PFSK-1 (cell line): Measurements from ENCODE around the gene FUCA2.

ENCODE experiments used
- FOXP2 ChIP-seq: optimal IDR thresholded peaks from 2 replicates; pipeline ENCODE3; 2011; ENCODE audit warnings: borderline replicate concordance, control low read depth, inconsistent platforms; ENCODE audit not compliant: insufficient read depth; ENCODE audit errors: extremely low read length, extremely low read depth
- POLR2AphosphoS5 ChIP-seq: IDR thresholded peaks from 2 replicates; pipeline ENCODE4 v1.6.1; 2012; ENCODE audit warnings: low read depth, mild to moderate bottlenecking, control low read depth, low read length, moderate library complexity
- SIN3A ChIP-seq: IDR thresholded peaks from 2 replicates; pipeline ENCODE4 v1.6.1; 2012; ENCODE audit warnings: mild to moderate bottlenecking, low read length, moderate library complexity, borderline replicate concordance; ENCODE audit not compliant: insufficient read depth
- TAF1 ChIP-seq: IDR thresholded peaks from 2 replicates; pipeline ENCODE4 v1.6.1; 2012; ENCODE audit warnings: low read length, control low read depth, borderline replicate concordance; ENCODE audit not compliant: insufficient read depth
- TF ChIP-seq, protein P1 (sequence below), 2 experiments: IDR thresholded peaks; 2 replicates each; pipeline versions ENCODE4 v1.6.1 to v1.8.0; 2011 to 2012; ENCODE audit warnings: low read depth in 2 of 2, low read length in 2 of 2, control low read depth in 1 of 2, inconsistent platforms in 1 of 2, mild to moderate bottlenecking in 1 of 2, moderate library complexity in 1 of 2; ENCODE audit not compliant: insufficient read depth in 1 of 2

The FUCA2 gene

GRCh38 chr6:143506199-143506598, 5.3 kb downstream of the FUCA2 start:
- no peak for TF ChIP-seq TAF1
- no peak for TF ChIP-seq POLR2AphosphoS5
- TF ChIP-seq, protein P1, sequence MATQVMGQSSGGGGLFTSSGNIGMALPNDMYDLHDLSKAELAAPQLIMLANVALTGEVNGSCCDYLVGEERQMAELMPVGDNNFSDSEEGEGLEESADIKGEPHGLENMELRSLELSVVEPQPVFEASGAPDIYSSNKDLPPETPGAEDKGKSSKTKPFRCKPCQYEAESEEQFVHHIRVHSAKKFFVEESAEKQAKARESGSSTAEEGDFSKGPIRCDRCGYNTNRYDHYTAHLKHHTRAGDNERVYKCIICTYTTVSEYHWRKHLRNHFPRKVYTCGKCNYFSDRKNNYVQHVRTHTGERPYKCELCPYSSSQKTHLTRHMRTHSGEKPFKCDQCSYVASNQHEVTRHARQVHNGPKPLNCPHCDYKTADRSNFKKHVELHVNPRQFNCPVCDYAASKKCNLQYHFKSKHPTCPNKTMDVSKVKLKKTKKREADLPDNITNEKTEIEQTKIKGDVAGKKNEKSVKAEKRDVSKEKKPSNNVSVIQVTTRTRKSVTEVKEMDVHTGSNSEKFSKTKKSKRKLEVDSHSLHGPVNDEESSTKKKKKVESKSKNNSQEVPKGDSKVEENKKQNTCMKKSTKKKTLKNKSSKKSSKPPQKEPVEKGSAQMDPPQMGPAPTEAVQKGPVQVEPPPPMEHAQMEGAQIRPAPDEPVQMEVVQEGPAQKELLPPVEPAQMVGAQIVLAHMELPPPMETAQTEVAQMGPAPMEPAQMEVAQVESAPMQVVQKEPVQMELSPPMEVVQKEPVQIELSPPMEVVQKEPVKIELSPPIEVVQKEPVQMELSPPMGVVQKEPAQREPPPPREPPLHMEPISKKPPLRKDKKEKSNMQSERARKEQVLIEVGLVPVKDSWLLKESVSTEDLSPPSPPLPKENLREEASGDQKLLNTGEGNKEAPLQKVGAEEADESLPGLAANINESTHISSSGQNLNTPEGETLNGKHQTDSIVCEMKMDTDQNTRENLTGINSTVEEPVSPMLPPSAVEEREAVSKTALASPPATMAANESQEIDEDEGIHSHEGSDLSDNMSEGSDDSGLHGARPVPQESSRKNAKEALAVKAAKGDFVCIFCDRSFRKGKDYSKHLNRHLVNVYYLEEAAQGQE (IDR thresholded peaks at IDR 0.05; ENCODE audit: insufficient read depth in 1 of 2, low read depth in 2 of 2, low read length in 2 of 2): no peak
- TF ChIP-seq FOXP2: no peak
- TF ChIP-seq SIN3A: no peak

DNA sequence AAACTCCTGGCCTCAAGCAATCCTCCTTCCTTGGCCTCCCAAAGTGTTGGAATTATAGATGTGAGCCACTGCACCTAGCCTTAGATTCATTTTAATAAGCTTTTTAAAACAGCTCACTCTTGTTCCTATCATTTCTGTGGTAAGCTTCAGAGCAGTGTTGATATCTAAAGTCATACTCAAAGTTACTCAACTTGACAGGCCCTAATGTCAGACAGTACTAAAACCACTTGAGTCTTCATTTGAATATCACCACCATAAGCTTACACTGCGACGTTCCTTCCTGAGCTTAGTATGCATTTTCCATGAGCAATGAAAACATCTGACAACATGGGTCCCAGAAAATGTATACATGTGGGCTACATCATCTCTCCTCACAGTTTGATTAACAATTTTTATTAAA, 6.0 kb downstream of the FUCA2 start:
- TF ChIP-seq FOXP2 (no peak), SIN3A (no peak), POLR2AphosphoS5 (no peak), TAF1 (no peak)
- TF ChIP-seq, protein P1 (IDR thresholded peaks at IDR 0.05; ENCODE audit: insufficient read depth in 1 of 2, low read depth in 2 of 2, low read length in 2 of 2): no peak

DNA sequence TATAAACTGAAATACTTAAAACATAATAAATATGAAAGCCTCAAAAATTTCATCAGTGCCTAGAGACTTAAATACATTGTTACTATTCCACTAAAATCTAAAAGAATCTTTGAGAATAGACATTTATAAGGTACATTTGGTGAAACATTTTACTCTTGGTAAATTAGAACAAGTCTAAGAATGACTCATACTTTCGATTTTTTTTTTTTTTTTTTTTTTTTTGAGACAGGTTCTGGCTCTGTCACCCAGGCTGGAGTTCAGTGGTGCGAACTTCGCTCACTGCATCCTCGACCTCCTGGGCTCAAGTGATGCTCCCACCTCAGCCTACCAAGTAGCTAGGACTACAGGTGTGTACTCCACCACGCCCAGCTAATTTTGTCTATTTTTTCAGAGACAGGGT, 6.4 kb downstream of the FUCA2 start:
- TF ChIP-seq, protein P1 (IDR thresholded peaks at IDR 0.05; ENCODE audit: insufficient read depth in 1 of 2, low read depth in 2 of 2, low read length in 2 of 2): no peak
- TF ChIP-seq FOXP2: no peak
- TF ChIP-seq POLR2AphosphoS5: no peak
- no peak for TF ChIP-seq SIN3A
- no peak for TF ChIP-seq TAF1

DNA sequence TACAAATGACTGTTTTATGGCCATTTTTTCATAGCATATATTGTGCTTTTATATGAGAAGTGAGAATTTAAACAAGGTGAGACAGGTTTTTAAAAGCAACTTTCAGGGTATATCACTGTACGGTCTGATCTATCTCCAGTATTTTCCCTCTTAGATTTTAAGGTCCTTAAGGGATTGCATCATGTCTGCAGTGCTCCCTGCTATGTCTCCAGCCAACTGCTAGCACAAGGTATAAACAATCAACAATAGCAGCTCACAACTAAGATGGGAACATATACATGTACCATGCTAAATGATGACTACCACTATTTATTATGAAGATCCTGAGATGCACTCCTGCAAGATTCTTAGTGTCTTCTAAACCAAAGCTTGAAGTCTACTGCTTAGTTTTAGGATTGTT, 7.2 kb downstream of the FUCA2 start:
- TF ChIP-seq SIN3A (no peak), TAF1 (no peak), POLR2AphosphoS5 (no peak), FOXP2 (no peak)
- TF ChIP-seq, protein P1 (IDR thresholded peaks at IDR 0.05; ENCODE audit: insufficient read depth in 1 of 2, low read depth in 2 of 2, low read length in 2 of 2): no peak

GRCh38 chr6:143501851-143502250, 9.7 kb downstream of the FUCA2 start:
- no peak for TF ChIP-seq FOXP2
- TF ChIP-seq SIN3A: no peak
- TF ChIP-seq, protein P1 (IDR thresholded peaks at IDR 0.05; ENCODE audit: insufficient read depth in 1 of 2, low read depth in 2 of 2, low read length in 2 of 2): no peak
- TF ChIP-seq POLR2AphosphoS5: no peak
- no peak for TF ChIP-seq TAF1
